Loucy (cell line): ENCODE data around the gene TTL.

ENCODE experiments used
- H2AFZ ChIP-seq: fragments of 200-600 bp; sonication (generic); 2 replicates; pipeline ENCODE4 v1.6.0; 2016; ENCODE audit warnings: antibody characterized with exemption, mild to moderate bottlenecking, low read length, moderate library complexity
- H3F3A ChIP-seq: fragments of 200-600 bp; 2 replicates; pipeline ENCODE4 v1.6.0; 2016; ENCODE audit warnings: antibody characterized with exemption, low read depth, mild to moderate bottlenecking
- H3K27me3 ChIP-seq: fragments of 200-600 bp; sonication (generic); 2 replicates; pipeline ENCODE4 v1.6.1; 2014; ENCODE audit warnings: low read length, mild to moderate bottlenecking; ENCODE audit not compliant: insufficient read depth, poor library complexity, severe bottlenecking
- H3K36me3 ChIP-seq: fragments of 200-600 bp; sonication (generic); 2 replicates; pipeline ENCODE4 v1.6.1; 2016; ENCODE audit warnings: low read length; ENCODE audit not compliant: insufficient read depth
- H3K4me1 ChIP-seq: fragments of 200-600 bp; sonication (generic); 2 replicates; pipeline ENCODE4 v1.5.1; 2014; ENCODE audit warnings: low read length, mild to moderate bottlenecking; ENCODE audit not compliant: insufficient read depth, poor library complexity, severe bottlenecking
- H3K4me2 ChIP-seq: fragments of 200-600 bp; sonication (generic); 2 replicates; pipeline ENCODE4 v1.6.0; 2014; ENCODE audit warnings: antibody characterized with exemption, low read length, low read depth, mild to moderate bottlenecking; ENCODE audit not compliant: poor library complexity, severe bottlenecking
- H3K4me3 ChIP-seq: fragments of 200-600 bp; sonication (generic); 2 replicates; pipeline ENCODE4 v1.5.1; 2014; ENCODE audit warnings: low read length, mild to moderate bottlenecking, mixed read lengths; ENCODE audit not compliant: poor library complexity, severe bottlenecking
- H3K79me2 ChIP-seq: fragments of 200-600 bp; sonication (generic); 2 replicates; pipeline ENCODE4 v1.6.1; 2014; ENCODE audit warnings: low read length; ENCODE audit not compliant: insufficient read depth
- H3K9ac ChIP-seq: fragments of 200-600 bp; sonication (generic); 2 replicates; pipeline ENCODE4 v1.6.0; 2014; ENCODE audit warnings: mild to moderate bottlenecking, low read depth, low read length, moderate library complexity; ENCODE audit not compliant: poor library complexity, severe bottlenecking
- H3K9me2 ChIP-seq: fragments of 200-600 bp; sonication (generic); replicated peaks from 2 replicates; pipeline ENCODE4 v1.6.1; 2016; ENCODE audit warnings: low read depth, low read length, mixed read lengths
- H3K9me3 ChIP-seq: fragments of 200-600 bp; sonication (generic); 2 replicates; pipeline ENCODE4 v1.6.1; 2014; ENCODE audit warnings: mild to moderate bottlenecking, antibody characterized with exemption, low read length, low read depth; ENCODE audit not compliant: insufficient read depth
- H4K20me1 ChIP-seq: fragments of 200-600 bp; sonication (generic); 2 replicates; pipeline ENCODE4 v1.6.0; 2014; ENCODE audit warnings: antibody characterized with exemption, low read length, mild to moderate bottlenecking; ENCODE audit not compliant: insufficient read depth, poor library complexity, severe bottlenecking
- EZH2phosphoT487 ChIP-seq: fragments of 200-600 bp; IDR thresholded peaks from 2 replicates; pipeline ENCODE4 v1.6.1; 2018; ENCODE audit warnings: antibody characterized with exemption, mild to moderate bottlenecking, moderate library complexity, borderline replicate concordance
- TF ChIP-seq, protein P1 (sequence below): fragments of 200-600 bp; sonication (generic); conservative IDR thresholded peaks from 2 replicates; pipeline ENCODE4 v1.5.1; 2014; ENCODE audit warnings: mild to moderate bottlenecking, antibody characterized with exemption, low read length

TTL gene

DNA sequence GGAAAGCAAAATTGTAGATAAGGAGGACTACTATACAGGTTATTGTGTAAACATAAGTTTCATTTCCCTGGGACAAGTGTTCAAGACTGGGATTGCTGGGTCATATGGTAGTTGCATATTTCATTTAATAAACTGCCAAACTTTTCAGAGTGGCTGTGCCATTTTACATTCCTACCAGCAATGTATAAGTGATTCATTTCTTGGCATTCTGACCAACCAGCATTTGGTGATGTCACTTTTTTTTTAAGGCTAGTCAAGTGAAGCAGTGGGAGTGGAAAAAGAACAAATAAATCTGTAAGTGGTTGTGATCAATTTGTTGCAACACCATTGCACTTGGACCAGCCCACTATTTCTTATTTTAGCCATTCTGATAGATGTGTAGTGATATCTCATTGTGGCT lies 97.3 kb downstream of the TTL start:
- no peak overlapping the region for H3K4me2 ChIP-seq
- peaks cover 25% of the 10 kb centered on the region; the same call in 1 of the 2 replicates for H3K36me3 ChIP-seq
- TF ChIP-seq EZH2phosphoT487 = no peak
- TF ChIP-seq, protein P1, sequence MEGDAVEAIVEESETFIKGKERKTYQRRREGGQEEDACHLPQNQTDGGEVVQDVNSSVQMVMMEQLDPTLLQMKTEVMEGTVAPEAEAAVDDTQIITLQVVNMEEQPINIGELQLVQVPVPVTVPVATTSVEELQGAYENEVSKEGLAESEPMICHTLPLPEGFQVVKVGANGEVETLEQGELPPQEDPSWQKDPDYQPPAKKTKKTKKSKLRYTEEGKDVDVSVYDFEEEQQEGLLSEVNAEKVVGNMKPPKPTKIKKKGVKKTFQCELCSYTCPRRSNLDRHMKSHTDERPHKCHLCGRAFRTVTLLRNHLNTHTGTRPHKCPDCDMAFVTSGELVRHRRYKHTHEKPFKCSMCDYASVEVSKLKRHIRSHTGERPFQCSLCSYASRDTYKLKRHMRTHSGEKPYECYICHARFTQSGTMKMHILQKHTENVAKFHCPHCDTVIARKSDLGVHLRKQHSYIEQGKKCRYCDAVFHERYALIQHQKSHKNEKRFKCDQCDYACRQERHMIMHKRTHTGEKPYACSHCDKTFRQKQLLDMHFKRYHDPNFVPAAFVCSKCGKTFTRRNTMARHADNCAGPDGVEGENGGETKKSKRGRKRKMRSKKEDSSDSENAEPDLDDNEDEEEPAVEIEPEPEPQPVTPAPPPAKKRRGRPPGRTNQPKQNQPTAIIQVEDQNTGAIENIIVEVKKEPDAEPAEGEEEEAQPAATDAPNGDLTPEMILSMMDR = no peak
- no peaks in the 10 kb centered on the region for H3K9me2 ChIP-seq
- H4K20me1 ChIP-seq = no peaks in the 10 kb centered on the region
- H3K4me3 ChIP-seq = no peak overlapping the region
- H3K9ac ChIP-seq = no peak overlapping the region
- H3K79me2 ChIP-seq = no peaks in the 10 kb centered on the region
- H3K27me3 ChIP-seq = no peaks in the 10 kb centered on the region
- no peaks in the 10 kb centered on the region for H3K9me3 ChIP-seq
- no peaks in the 10 kb centered on the region for H3F3A ChIP-seq
- no peaks in the 10 kb centered on the region for H3K4me1 ChIP-seq
- no peak overlapping the region for H2AFZ ChIP-seq

DNA sequence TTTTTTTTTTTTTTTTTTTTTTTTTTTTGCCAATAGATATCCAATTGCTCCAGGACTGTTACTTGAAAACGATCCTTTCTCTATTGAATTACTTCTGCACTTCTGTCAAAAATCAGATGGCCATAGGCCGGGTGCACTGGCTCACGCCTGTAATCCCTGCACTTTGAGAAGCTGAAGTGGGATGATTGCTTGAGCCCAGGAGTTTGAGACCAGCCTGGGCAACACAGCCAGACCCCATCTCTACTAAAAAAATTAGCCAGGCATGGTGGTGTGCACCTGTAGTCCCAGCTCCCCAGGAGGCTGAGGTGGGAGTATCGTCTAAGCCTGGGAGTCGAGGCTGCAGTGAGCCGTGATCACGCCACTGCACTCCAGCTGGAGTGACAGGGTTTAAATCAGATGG lies 98.1 kb downstream of the TTL start:
- no peak overlapping the region for H3K4me2 ChIP-seq
- peaks cover 17% of the 10 kb centered on the region; the same call in 1 of the 2 replicates for H3K36me3 ChIP-seq
- no peaks in the 10 kb centered on the region for H3F3A ChIP-seq
- H3K9me3 ChIP-seq = no peaks in the 10 kb centered on the region
- H3K9me2 ChIP-seq = no peaks in the 10 kb centered on the region
- TF ChIP-seq EZH2phosphoT487 = no peak
- TF ChIP-seq, protein P1 = no peak
- no peak overlapping the region for H3K4me3 ChIP-seq
- no peaks in the 10 kb centered on the region for H4K20me1 ChIP-seq
- H3K79me2 ChIP-seq = no peaks in the 10 kb centered on the region
- no peaks in the 10 kb centered on the region for H3K4me1 ChIP-seq
- H3K27me3 ChIP-seq = no peaks in the 10 kb centered on the region
- no peak overlapping the region for H3K9ac ChIP-seq
- H2AFZ ChIP-seq = no peak overlapping the region

DNA sequence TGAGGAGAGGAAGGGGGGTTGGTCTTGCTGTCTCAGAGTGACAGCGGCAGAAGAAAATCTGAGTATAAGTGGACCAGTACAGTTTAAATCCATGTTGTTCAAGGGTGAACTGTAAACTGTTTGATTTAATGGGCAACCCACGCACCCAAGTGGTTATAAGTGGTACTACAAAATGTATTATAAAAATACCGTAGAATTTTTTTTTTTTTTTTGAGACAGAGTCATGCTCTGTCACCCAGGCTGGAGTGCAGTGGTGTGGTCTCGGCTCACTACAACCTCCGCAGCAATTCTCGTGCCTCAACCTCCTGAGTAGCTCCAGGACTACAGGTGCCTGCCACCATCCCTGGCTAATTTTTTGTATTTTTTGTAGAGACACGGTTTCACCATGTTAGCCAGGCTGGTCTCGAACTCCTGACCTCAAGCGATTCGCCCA lies 100.4 kb downstream of the TTL start:
- no peaks in the 10 kb centered on the region for H3K9me2 ChIP-seq
- H3K4me3 ChIP-seq = no peak overlapping the region
- no peak overlapping the region for H3K9ac ChIP-seq
- H4K20me1 ChIP-seq = no peaks in the 10 kb centered on the region
- H2AFZ ChIP-seq = no peak overlapping the region
- no peaks in the 10 kb centered on the region for H3K27me3 ChIP-seq
- no peaks in the 10 kb centered on the region for H3F3A ChIP-seq
- TF ChIP-seq, protein P1 = peak; percentile 60
- no peak for TF ChIP-seq EZH2phosphoT487
- H3K36me3 ChIP-seq = no peaks in the 10 kb centered on the region
- no peak overlapping the region for H3K4me2 ChIP-seq
- no peaks in the 10 kb centered on the region for H3K9me3 ChIP-seq
- no peaks in the 10 kb centered on the region for H3K4me1 ChIP-seq
- no peaks in the 10 kb centered on the region for H3K79me2 ChIP-seq
